Hippocampal formation (tissue), 2 donors: ENCODE results near the gene SPDEF.

Source experiments
- DNase-seq, 2 donors: peaks; one replicate each; lab custom pipeline; 2025; lab: John Stamatoyannopoulos, UW

Gene SPDEF

GRCh38 chr6:34544776-34545471, 11.2 kb downstream of the SPDEF start:
- DNase-seq, result no peak

DNA sequence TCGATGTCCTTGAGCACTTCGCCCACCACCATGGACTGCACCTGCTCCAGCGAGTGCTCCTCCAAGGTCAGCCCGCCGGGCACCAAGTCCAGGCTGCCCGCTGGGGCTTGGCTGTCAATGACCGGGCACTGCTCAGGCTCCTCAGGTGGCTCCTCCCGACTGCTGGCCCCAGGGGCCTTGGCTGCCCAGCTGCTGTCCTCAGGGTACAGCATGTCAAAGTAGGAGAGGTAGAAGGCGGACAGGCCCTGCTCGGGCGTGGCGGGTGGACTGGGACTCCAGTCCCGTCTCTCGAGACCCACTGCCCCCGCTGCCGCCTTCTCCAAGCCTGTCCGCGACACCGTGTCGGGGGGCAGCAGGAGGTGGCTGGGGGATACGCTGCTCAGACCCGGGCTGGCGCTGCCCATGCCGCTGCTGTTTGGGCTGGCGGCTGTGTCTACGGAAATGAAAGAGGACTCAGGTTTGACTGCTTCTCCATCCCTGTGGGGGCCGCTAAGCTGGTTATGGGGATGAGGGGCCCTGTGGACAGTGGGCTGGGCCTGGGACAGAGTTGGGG, 12.0 kb downstream of the SPDEF start:
- DNase-seq, result no peak

DNA sequence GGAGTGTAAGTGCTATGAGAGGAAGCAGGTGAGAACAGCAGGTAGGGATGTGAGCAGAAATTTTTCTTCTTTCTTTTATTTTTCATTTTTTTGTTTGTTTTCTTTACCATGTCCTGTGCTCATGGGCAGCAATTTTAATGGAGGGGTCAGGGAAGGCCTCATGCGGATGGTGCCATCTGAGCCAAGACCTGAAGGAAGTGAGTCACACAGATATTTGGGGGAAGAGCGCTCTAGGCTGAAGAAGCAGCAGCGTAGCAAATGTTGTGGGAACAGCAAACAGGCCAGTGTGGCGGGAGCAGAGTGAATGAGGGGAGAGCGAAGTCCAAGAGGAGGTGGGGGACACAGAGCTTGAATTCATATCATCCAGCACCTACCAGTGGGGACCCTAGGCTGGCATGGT, 12.7 kb downstream of the SPDEF start:
- no peak for DNase-seq

GRCh38 chr6:34540841-34541240, 15.3 kb downstream of the SPDEF start:
- DNase-seq, result no peak

DNA sequence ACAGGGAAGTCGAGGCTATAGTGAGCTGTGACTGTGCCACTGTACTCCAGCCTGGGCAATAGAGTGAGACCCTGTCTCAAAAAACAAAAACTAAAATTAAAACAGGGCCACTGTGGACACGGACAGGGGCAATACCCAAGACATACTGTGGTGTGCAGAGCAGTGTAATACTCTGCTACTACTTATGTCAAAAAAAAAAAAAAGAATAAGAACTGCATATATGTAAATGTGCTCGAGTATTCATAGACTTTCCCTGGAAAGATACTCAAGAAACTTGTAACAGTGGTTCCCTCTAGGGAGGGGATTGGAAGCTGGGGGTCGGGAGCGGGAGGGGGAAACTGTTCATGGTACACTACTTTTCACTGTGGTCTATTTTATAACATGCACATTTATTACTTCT, 15.9 kb downstream of the SPDEF start:
- no peak for DNase-seq

DNA sequence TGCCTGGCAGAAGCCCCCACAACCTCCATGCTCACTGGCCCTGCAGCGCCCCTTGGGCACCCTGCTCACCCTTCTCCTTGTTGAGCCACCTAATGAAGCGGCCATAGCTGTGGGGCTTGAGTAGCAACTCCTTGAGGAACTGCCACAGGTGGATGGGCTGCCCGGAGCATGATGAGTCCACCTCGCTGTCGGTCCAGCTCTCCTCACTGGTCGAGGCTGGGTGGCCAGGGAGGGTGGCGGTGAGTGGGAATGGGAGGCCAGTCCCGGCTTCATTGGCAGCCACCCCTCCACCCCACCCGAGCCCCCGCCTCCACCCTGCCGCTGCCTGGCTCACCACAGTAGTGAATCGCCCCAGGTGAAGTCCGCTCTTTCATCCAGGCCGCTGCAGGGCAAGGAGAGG, 16.9 kb downstream of the SPDEF start:
- DNase-seq, result no peak

DNA sequence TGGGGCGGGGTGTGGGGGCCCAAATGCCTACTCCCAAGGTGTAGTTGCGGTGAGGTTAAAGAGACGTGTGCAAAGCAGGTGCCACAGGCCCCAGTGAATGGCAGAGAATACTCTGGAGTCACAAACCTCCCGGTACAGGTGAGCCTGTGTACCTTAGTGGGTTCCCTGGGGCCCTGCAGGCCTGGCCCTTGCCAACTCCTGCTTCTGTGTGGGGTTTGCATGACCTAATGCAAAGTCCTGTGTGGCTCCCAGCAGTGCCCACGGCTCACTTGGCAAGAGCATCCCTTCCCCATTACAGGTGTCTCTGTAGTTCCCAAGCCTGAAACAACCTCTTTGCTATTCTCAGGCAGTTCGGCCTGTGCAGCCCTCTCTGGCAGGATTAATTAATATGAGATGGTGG, 17.5 kb downstream of the SPDEF start:
- DNase-seq, result no peak

- no peak for DNase-seq
These were observed 18.1 kb downstream of the SPDEF start for GRCh38 chr6:34537922-34538550.

DNA sequence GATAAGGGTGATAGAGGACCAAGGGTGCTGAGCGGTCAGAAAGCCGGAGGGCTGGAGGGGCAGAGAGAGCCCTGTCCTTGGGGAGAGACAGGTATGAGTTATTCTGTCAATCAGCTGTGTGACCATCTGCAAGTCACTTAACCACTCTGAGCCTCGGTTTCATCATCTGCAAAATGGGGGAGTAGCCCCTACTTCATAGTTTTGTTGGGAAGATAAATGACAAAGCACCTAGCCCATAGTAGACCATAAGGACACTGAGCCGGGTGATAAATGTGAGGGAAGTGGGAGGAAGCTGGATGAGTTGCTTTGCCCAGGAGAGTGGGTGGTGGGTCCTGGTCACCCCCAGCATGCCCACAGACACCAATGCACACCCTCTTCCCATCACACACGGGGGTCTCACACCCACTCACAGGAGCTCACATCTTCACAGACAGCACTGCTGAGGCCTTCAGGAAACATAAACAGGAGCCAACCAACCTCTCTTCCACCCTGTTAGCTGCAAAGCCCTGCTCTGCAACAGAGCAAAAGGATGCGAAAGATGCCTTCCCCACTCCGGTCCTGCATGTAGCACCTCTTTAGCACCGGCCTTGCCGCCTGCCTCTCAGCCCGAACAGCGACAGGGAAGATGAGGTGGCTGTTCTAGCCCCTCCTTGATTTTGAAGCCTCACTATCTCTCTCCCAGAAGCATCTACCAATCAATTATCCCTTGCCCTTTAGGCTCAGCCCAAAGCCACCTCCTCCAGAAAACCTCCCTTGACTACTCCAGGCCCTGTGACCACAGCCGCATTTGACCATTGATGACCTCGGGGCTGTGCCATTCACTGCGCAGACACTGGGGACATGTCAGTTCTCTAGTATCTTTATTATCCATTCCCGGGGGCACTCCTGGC, 18.9 kb downstream of the SPDEF start:
- DNase-seq, result no peak

GRCh38 chr6:34536251-34536958, 19.7 kb downstream of the SPDEF start:
- peak in 1 of 2 donors; percentile 10 for DNase-seq

GRCh38 chr6:34535646-34536045, 20.5 kb downstream of the SPDEF start:
- no peak for DNase-seq

GRCh38 chr6:34535199-34535598, 20.9 kb downstream of the SPDEF start:
- no peak for DNase-seq

DNA sequence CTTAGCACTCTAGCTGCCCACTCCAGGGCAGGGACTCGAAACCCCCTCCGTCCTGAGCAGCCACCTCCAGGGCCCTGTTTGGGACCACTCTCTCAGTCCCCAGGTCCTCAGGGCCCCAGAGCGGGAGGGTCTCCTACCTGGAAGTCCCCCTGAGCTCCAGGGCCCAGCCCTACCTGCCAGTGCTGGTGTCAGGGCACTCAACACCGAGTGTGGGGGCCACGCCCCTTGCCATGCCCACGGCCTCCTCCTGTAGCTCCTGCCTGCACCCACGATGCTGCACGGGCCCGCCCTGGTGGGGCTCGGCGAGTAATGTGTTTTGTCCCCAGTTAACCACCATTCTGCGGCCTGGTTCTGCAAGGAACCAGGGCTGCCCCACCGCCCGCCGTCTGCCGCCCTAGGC, 21.5 kb downstream of the SPDEF start:
- DNase-seq, result no peak

GRCh38 chr6:34534146-34534545, 22.0 kb downstream of the SPDEF start:
- DNase-seq, result no peak

DNA sequence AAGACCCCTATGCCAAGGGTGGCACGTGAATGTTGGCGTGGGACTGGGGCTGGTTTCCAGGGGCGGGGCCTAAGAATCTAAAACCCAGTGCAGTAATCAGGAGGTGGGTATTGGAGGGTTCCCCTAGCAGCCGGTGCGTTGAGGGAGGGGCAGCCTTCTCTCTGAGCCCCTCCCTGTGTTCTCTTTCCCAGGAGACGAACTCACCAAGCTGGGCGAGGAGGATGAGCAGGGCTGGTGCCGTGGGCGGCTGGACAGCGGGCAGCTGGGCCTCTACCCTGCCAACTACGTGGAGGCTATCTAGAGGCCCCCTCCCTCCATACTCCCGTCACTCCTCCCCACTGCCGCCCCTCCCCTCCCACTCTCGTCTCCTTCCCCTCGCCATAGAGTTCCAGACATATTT, 23.9 kb downstream of the SPDEF start:
- DNase-seq, result no peak

GRCh38 chr6:34531580-34532201, 24.4 kb downstream of the SPDEF start:
- peak in 1 of 2 donors; percentile 65 for DNase-seq

DNA sequence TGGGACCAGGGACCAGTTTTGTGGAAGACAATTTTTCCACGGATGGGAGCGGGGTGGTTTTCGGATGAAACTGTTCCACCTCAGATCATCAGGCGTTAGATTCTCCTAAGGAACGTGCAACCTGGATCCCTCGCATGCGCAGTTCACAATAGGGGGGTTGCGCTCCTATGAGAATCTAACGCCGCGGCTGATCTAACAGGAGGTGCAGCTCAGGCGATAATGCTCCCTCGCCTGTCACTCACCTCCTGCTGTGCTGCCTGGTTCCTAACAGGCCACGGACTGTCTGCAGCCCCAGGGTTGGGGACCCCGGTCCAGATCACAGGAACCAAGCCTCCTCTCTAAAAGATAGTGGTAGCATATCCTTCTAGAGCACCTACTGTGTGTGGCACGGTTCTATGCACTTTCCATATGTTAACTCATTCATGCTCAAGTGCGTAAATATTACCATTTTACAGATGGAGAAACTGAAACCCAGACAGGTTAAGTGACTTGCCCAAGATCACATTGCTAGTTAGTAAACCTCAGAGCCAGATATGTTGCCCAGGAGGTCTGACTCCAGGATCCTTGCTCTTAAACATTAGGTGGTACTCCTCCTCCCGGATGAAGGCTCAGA, 25.3 kb downstream of the SPDEF start:
- no peak for DNase-seq

DNA sequence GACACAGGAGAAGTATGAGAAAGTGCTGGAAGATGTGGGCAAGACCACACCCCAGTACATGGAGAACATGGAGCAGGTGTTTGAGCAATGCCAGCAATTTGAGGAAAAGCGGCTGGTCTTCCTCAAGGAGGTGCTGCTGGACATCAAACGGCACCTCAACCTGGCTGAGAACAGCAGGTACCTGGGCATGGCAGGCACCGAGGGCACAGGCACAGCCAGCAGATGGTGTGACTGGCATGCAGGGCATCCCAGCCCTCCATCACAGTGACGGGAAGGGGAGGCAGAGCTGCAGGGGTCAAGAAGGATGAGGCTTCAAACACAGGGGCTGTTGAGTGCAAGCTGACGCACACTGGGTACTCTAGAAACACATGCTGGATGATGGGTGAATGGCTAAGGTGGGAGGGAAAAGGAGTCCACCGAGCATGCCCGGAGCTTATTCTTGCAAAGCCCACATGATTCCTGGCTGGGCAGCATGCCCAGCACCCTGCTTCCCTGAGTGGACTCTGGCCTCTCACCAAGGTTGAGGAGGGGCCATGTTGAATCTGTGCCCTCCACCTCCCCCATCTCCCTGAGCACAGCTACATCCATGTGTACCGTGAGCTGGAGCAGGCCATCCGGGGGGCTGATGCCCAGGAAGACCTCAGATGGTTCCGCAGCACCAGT, 26.3 kb downstream of the SPDEF start:
- no peak for DNase-seq

DNA sequence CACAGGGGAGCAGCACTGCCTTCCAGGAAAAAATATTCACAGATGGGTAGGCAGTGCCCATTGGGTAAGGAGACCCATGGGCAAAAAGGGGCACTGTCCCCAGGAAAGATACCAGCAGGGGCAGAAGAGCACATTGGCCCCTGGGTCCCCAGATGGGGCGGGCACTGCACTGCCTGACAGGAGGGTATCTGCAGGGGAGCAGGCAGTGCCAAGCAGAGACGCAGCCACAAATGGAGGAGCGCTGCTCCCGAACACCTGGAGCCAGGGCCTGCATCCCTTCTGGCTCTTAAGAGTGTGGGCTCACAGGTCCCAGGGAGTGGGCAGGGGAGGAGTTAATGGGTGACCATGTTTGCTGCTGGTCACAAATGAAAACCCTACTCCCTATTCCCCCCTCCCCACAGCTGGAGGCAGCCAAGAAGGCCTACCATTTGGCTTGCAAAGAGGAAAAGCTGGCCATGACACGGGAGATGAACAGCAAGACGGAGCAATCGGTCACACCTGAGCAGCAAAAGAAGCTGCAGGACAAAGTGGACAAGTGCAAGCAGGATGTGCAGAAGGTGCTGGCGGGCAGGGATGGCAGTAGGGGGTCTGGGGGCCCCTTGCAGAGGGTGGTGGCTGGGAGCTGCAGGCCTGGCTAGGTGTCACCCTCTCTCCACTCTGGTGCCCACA, 27.0 kb downstream of the SPDEF start:
- no peak for DNase-seq
